Endothelial cell of umbilical vein (primary cell): ENCODE measurements around the gene ADAMTS19. TPM values are rescaled to one million over a fixed set of nuclear protein-coding genes. Genes with fewer than 3 reads are reported as not detected.

Experiments used
- BruUV-seq: library from RNA; stranded (reverse); fragments of 400-500 nt; replicated peaks from 2 replicates; lab custom pipeline; 2021; lab: Mats Ljungman, UMichigan
- CTCF ChIA-PET: fragments of 300-600, 350-600 bp; sonication (Branson Sonifier 250); formaldehyde crosslinking; loops from one replicate; lab custom pipeline; 2021; ENCODE audit warnings: antibody characterized with exemption, inconsistent platforms; lab: Charles Lee
- POLR2A ChIA-PET: fragments of 300-600, 350-600 bp; sonication (Branson Sonifier 250); formaldehyde crosslinking; loops from one replicate; lab custom pipeline; 2021; ENCODE audit warnings: antibody characterized with exemption, inconsistent platforms; lab: Charles Lee
- DNase-seq: peaks from one replicate; pipeline ENCODE4 v3.0.0-alpha.2; 2011; ENCODE audit warnings: low read depth, low spot score
- FAIRE-seq: peaks from 2 replicates; lab custom pipeline; 2011; peaks lifted over from hg19 to GRCh38; lab: Jason Lieb, UNC
- H2AFZ ChIP-seq: 2 replicates; pipeline ENCODE4 v1.6.0; 2012; ENCODE audit warnings: low read depth, low read length, control low read depth, inconsistent platforms
- H3K27ac ChIP-seq: 2 replicates; pipeline ENCODE4 v1.5.1; 2011; ENCODE audit warnings: low read depth, mild to moderate bottlenecking, control low read depth, low read length, moderate library complexity; ENCODE audit not compliant: insufficient read depth
- H3K27me3 ChIP-seq, 2 experiments: 2 replicates each; pipeline versions ENCODE4 v1.6.0 to v1.6.1; 2011; ENCODE audit warnings: low read length in 2 of 2, mixed read lengths in 1 of 2; ENCODE audit not compliant: control insufficient read depth in 2 of 2, insufficient read depth in 2 of 2
- H3K36me3 ChIP-seq, 2 experiments: 2 replicates in 1 of 2; 3 replicates in 1 of 2; pipeline ENCODE4 v1.5.1; 2011; ENCODE audit warnings: low read length in 2 of 2, mild to moderate bottlenecking in 1 of 2, moderate library complexity in 1 of 2; ENCODE audit not compliant: control insufficient read depth in 2 of 2, insufficient read depth in 2 of 2; ENCODE audit errors: extremely low read depth in 1 of 2
- H3K4me1 ChIP-seq: 3 replicates; pipeline ENCODE4 v1.5.1; 2011; ENCODE audit warnings: mild to moderate bottlenecking, low read length; ENCODE audit not compliant: control insufficient read depth, insufficient read depth; ENCODE audit errors: extremely low read depth
- H3K4me2 ChIP-seq: 2 replicates; pipeline ENCODE4 v1.6.1; 2011; ENCODE audit warnings: low read length, control low read depth, mixed read lengths; ENCODE audit not compliant: insufficient read depth
- H3K4me3 ChIP-seq, 3 experiments: fragments of 200-600 bp in 1 of 3; sonication (generic), shearing (Covaris generic) in 1 of 3; replicated peaks in 1 of 3; 2 replicates each; pipeline ENCODE4 v1.5.1; 2011 to 2016; ENCODE audit warnings: control low read depth in 3 of 3, low read length in 3 of 3, mild to moderate bottlenecking in 2 of 3, inconsistent platforms in 1 of 3, low read depth in 1 of 3, moderate library complexity in 1 of 3; ENCODE audit not compliant: insufficient read depth in 1 of 3
- H3K79me2 ChIP-seq: 2 replicates; pipeline ENCODE4 v1.6.0; 2012; ENCODE audit warnings: low read length, inconsistent platforms; ENCODE audit not compliant: control insufficient read depth, insufficient read depth
- H3K9ac ChIP-seq: replicated peaks from 2 replicates; pipeline ENCODE3; 2011; ENCODE audit warnings: low read length, control low read depth; ENCODE audit not compliant: insufficient read depth; ENCODE audit errors: extremely low read depth
- H3K9me1 ChIP-seq: replicated peaks from 3 replicates; pipeline ENCODE4 v1.6.0; 2011; ENCODE audit warnings: mild to moderate bottlenecking, low read length; ENCODE audit not compliant: control insufficient read depth, insufficient read depth; ENCODE audit errors: extremely low read depth
- H3K9me3 ChIP-seq: replicated peaks from 2 replicates; pipeline ENCODE4 v1.5.1; 2012; ENCODE audit warnings: low read length, inconsistent platforms; ENCODE audit not compliant: control insufficient read depth, insufficient read depth
- H4K20me1 ChIP-seq: replicated peaks from 2 replicates; pipeline ENCODE3; 2011; ENCODE audit warnings: mild to moderate bottlenecking, low read length; ENCODE audit not compliant: control insufficient read depth, insufficient read depth; ENCODE audit errors: extremely low read depth
- CTCF ChIP-seq, 2 donors: IDR thresholded peaks; 1 replicate in 1 of 2; 2 replicates in 1 of 2; pipeline ENCODE4 v1.5.1; 2011; ENCODE audit warnings: low read length in 2 of 2, mild to moderate bottlenecking in 2 of 2, moderate library complexity in 2 of 2, control low read depth in 1 of 2, inconsistent platforms in 1 of 2, low read depth in 1 of 2; ENCODE audit not compliant: insufficient read depth in 1 of 2; ENCODE audit errors: extremely low read depth in 1 of 2
- EZH2 ChIP-seq: IDR thresholded peaks from 2 replicates; pipeline ENCODE4 v1.6.1; 2012; ENCODE audit warnings: borderline replicate concordance, low read depth, mild to moderate bottlenecking, moderate library complexity, low read length, inconsistent platforms; ENCODE audit not compliant: severe bottlenecking
- FOS ChIP-seq: IDR thresholded peaks from 2 replicates; pipeline ENCODE4 v1.6.1; 2011; ENCODE audit warnings: mild to moderate bottlenecking, low read length, moderate library complexity, borderline replicate concordance; ENCODE audit not compliant: insufficient read depth
- GATA2 ChIP-seq: IDR thresholded peaks from 2 replicates; pipeline ENCODE4 v1.7.0; 2011; ENCODE audit warnings: low read depth, mild to moderate bottlenecking, moderate library complexity, mixed read lengths, low read length; ENCODE audit not compliant: insufficient read length, insufficient read depth
- MYC ChIP-seq: IDR thresholded peaks from one replicate; pipeline ENCODE4 v1.6.1; 2011; ENCODE audit warnings: mild to moderate bottlenecking, low read depth, low read length
- POLR2A ChIP-seq: IDR thresholded peaks from 2 replicates; pipeline ENCODE4 v1.6.1; 2012; ENCODE audit warnings: low read depth, mild to moderate bottlenecking, control low read depth, low read length
- POLR2AphosphoS5 ChIP-seq: IDR thresholded peaks from 2 replicates; pipeline ENCODE4 v1.6.1; 2012; ENCODE audit warnings: low read depth, mild to moderate bottlenecking, control low read depth, low read length, moderate library complexity; ENCODE audit not compliant: insufficient read depth
- dilution Hi-C: fragments of 300-500 bp; cut with MboI; formaldehyde crosslinking; loops from one replicate; pipeline ENCODE4 v1.15.0; 2019; ENCODE audit warnings: low sequenced_read_pairs; ENCODE audit not compliant: extremely low pct_ligation_motif_present
- intact Hi-C: fragments of 100-400 bp; cut with micrococcal nuclease; formaldehyde crosslinking; loops from one replicate; pipeline ENCODE4 v1.10.0; 2022
- polyA plus RNA-seq, 4 experiments: library from polyadenylated mRNA; depleted of rRNA in 3 of 4; stranded (reverse) in 3 of 4; unstranded in 1 of 4; fragments of >200 nt; gene quantifications; 2 replicates each; pipeline versions ENCODE4 v1.2.1 to v1.2.3, GENCODE V29; 2011 to 2012; ENCODE audit warnings: missing spikeins in 1 of 4
- total RNA-seq: library from RNA; stranded (reverse); gene quantifications from 2 replicates; pipeline ENCODE4 v1.2.3, GENCODE V29; 2021
- TF ChIP-seq, protein P1 (sequence below): IDR thresholded peaks from 2 replicates; pipeline ENCODE4 v1.6.1; 2011; ENCODE audit not compliant: insufficient read depth, insufficient read length

Gene ADAMTS19
- total and polyA plus RNA-seq, 2 donors (not counting 3 experiments of a cell fraction or from before 2014, with no cell fraction given) = not detected

DNA sequence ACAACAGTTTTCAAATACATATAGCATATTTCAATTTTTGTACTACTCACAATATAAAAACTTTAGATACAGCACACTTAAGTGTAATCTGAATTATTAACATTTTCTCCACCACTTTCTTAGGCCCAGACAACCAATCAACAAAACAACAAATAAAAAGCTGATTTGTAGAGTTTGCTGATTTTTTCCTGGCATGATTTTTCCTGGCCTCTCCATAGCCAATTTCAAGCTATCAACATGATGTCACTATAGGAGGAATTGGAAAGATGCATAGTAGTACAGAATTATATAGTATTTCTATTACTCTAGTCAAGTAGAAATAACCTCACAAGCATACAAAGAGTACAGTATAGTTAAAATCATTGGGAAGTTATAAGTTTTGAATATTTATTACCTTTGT, 35.1 kb upstream of the ADAMTS19 start:
- POLR2A ChIA-PET = no interaction called here
- H3K36me3 ChIP-seq = no peaks in the 10 kb centered on the region
- H3K4me3 ChIP-seq = no peak overlapping the region
- H3K9me3 ChIP-seq = no peaks in the 10 kb centered on the region
- CTCF ChIA-PET = no interaction called here
- no peaks in the 10 kb centered on the region for H3K4me1 ChIP-seq
- DNase-seq = no peak
- intact Hi-C loops = no loop called here
- TF ChIP-seq MYC = no peak
- TF ChIP-seq, protein P1, sequence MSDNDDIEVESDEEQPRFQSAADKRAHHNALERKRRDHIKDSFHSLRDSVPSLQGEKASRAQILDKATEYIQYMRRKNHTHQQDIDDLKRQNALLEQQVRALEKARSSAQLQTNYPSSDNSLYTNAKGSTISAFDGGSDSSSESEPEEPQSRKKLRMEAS = no peak
- TF ChIP-seq FOS = no peak
- no peak for TF ChIP-seq POLR2AphosphoS5
- no peak for TF ChIP-seq EZH2
- no peak for TF ChIP-seq CTCF (IDR thresholded peaks at IDR 0.05; ENCODE audit: extremely low read depth in 1 of 2, insufficient read depth in 1 of 2, low read depth in 1 of 2, low read length in 2 of 2)
- no peak for TF ChIP-seq GATA2
- TF ChIP-seq POLR2A = no peak
- H2AFZ ChIP-seq = no peak overlapping the region
- H3K27ac ChIP-seq = no peak overlapping the region
- H3K79me2 ChIP-seq = no peaks in the 10 kb centered on the region
- no peak for FAIRE-seq
- H3K4me2 ChIP-seq = no peak overlapping the region
- H3K27me3 ChIP-seq = no peaks in the 10 kb centered on the region
- H3K9me1 ChIP-seq = no peaks in the 10 kb centered on the region
- H3K9ac ChIP-seq = no peak overlapping the region
- no peaks in the 10 kb centered on the region for H4K20me1 ChIP-seq
- dilution Hi-C loops = no loop called here
- BruUV-seq = no TSS peak
